Measurements from ENCODE around the gene PSMD6.

Gene PSMD6

DNA sequence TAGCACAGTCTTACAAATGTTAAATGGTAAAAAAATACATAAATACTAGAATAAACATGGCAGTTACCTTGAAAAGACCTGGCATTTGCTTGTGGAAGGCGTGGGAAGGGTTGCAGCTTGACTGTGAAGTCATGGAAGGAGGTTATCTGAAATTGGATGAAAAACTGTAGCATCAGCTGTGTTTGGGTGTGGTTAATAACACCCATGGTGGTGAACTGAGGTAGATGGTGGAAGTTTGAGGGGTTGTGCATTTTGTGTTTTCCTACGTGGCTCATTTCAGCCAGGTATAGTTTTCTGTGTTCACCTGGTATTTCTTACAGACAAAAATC lies 46.5 kb downstream of the PSMD6 start:
- Histone ChIP-seq H3K4me1 (ENCODE audit: insufficient read depth, low read length, poor library complexity, severe bottlenecking) (peaks cover 43% of the 10 kb centered on the region), H3K4me3 (ENCODE audit: low read length, poor library complexity, severe bottlenecking) (no peak overlapping the region), H3K9me3 (ENCODE audit: insufficient read depth, low read depth, low read length) (no peaks in the 10 kb centered on the region), H2AFZ (ENCODE audit: low read length) (no peak overlapping the region), H3K79me2 (ENCODE audit: insufficient read depth, low read length) (peaks cover 85% of the 10 kb centered on the region), H4K20me1 (ENCODE audit: insufficient read depth, low read length, poor library complexity, severe bottlenecking) (peaks cover 89% of the 10 kb centered on the region), H3K9ac (ENCODE audit: low read depth, low read length, poor library complexity, severe bottlenecking) (no peak overlapping the region), H3F3A (ENCODE audit: low read depth) (no peaks in the 10 kb centered on the region), H3K36me3 (ENCODE audit: insufficient read depth, low read length) (peaks cover 32% of the 10 kb centered on the region), H3K4me2 (ENCODE audit: low read depth, low read length, poor library complexity, severe bottlenecking) (no peak overlapping the region), H3K27me3 (ENCODE audit: insufficient read depth, low read length, poor library complexity, severe bottlenecking) (no peaks in the 10 kb centered on the region), H3K9me2 (replicated peaks; ENCODE audit: low read depth, low read length) (no peaks in the 10 kb centered on the region)
- TF ChIP-seq, protein P1, sequence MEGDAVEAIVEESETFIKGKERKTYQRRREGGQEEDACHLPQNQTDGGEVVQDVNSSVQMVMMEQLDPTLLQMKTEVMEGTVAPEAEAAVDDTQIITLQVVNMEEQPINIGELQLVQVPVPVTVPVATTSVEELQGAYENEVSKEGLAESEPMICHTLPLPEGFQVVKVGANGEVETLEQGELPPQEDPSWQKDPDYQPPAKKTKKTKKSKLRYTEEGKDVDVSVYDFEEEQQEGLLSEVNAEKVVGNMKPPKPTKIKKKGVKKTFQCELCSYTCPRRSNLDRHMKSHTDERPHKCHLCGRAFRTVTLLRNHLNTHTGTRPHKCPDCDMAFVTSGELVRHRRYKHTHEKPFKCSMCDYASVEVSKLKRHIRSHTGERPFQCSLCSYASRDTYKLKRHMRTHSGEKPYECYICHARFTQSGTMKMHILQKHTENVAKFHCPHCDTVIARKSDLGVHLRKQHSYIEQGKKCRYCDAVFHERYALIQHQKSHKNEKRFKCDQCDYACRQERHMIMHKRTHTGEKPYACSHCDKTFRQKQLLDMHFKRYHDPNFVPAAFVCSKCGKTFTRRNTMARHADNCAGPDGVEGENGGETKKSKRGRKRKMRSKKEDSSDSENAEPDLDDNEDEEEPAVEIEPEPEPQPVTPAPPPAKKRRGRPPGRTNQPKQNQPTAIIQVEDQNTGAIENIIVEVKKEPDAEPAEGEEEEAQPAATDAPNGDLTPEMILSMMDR (conservative IDR thresholded peaks at IDR 0.05; ENCODE audit: low read length) = no peak
- TF ChIP-seq EZH2phosphoT487 (IDR thresholded peaks at IDR 0.05; ENCODE audit: borderline replicate concordance) = no peak

DNA sequence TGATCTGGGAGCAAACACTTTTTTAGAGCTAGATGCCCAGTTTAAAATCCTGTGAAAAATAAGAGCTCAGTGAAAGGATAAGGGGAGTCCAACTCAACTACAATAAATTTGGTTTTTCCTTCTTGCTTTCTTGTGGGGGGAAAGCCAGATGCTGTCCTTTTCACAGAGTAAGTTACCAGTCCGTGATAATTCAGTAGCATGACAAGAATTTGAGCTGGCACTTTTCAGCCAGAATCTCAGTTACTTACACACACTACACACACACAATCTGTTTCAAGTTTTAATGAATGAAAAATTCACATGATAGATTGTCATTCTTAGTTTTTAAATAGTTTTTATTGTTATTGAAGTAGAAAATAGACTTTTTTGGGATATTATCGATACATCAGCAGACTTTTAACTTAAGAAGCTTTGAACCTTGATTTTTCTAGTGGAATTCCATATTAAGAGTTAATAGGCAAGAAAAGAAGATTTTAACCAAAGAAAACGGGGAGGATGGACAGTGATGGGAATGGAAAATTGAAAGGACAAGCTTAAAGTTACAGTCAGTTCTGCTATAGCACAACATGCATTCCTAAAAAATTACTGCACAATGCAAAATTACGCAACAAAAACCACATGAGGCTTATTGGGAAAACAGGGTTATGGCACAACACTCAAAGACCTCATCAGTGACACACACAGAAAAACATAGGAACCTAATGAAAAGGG lies 47.0 kb downstream of the PSMD6 start:
- Histone ChIP-seq H4K20me1 (ENCODE audit: insufficient read depth, low read length, poor library complexity, severe bottlenecking) (peaks cover 89% of the 10 kb centered on the region), H2AFZ (ENCODE audit: low read length) (no peak overlapping the region), H3F3A (ENCODE audit: low read depth) (no peaks in the 10 kb centered on the region), H3K9ac (ENCODE audit: low read depth, low read length, poor library complexity, severe bottlenecking) (no peak overlapping the region), H3K36me3 (ENCODE audit: insufficient read depth, low read length) (peaks cover 27% of the 10 kb centered on the region), H3K9me3 (ENCODE audit: insufficient read depth, low read depth, low read length) (no peaks in the 10 kb centered on the region), H3K79me2 (ENCODE audit: insufficient read depth, low read length) (peaks cover 89% of the 10 kb centered on the region), H3K4me1 (ENCODE audit: insufficient read depth, low read length, poor library complexity, severe bottlenecking) (peaks cover 47% of the 10 kb centered on the region), H3K4me2 (ENCODE audit: low read depth, low read length, poor library complexity, severe bottlenecking) (peak overlapping the region; percentile 4), H3K9me2 (replicated peaks; ENCODE audit: low read depth, low read length) (no peaks in the 10 kb centered on the region), H3K27me3 (ENCODE audit: insufficient read depth, low read length, poor library complexity, severe bottlenecking) (no peaks in the 10 kb centered on the region), H3K4me3 (ENCODE audit: low read length, poor library complexity, severe bottlenecking) (no peak overlapping the region)
- TF ChIP-seq, protein P1 (conservative IDR thresholded peaks at IDR 0.05; ENCODE audit: low read length) = no peak
- TF ChIP-seq EZH2phosphoT487 (IDR thresholded peaks at IDR 0.05; ENCODE audit: borderline replicate concordance) = no peak

DNA sequence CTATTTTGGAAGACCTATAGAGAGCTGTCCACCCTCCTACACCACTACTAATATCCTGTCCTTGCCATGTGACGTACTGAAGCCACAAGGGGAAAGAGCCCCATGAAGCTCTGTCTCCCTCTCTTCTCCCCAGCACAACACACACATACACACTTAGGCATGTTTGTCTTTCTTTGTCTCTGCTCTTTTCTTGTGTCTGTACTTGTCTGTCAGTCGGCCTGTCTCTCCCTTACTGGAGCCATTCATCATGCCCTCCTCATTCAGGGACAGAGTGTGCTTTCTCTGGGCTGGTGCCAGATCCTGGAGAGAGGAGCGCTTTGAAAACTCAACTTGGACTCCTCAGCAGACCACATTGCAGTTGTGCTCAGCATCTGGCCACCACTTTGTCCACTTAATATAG lies 47.6 kb downstream of the PSMD6 start:
- Histone ChIP-seq H3K9me2 (replicated peaks; ENCODE audit: low read depth, low read length) (no peaks in the 10 kb centered on the region), H3K9ac (ENCODE audit: low read depth, low read length, poor library complexity, severe bottlenecking) (no peak overlapping the region), H3K4me1 (ENCODE audit: insufficient read depth, low read length, poor library complexity, severe bottlenecking) (peaks cover 52% of the 10 kb centered on the region), H2AFZ (ENCODE audit: low read length) (no peak overlapping the region), H4K20me1 (ENCODE audit: insufficient read depth, low read length, poor library complexity, severe bottlenecking) (peaks cover 89% of the 10 kb centered on the region), H3K9me3 (ENCODE audit: insufficient read depth, low read depth, low read length) (no peaks in the 10 kb centered on the region), H3F3A (ENCODE audit: low read depth) (no peaks in the 10 kb centered on the region), H3K79me2 (ENCODE audit: insufficient read depth, low read length) (peaks cover 91% of the 10 kb centered on the region), H3K36me3 (ENCODE audit: insufficient read depth, low read length) (peaks cover 21% of the 10 kb centered on the region), H3K27me3 (ENCODE audit: insufficient read depth, low read length, poor library complexity, severe bottlenecking) (no peaks in the 10 kb centered on the region), H3K4me3 (ENCODE audit: low read length, poor library complexity, severe bottlenecking) (no peak overlapping the region), H3K4me2 (ENCODE audit: low read depth, low read length, poor library complexity, severe bottlenecking) (peak overlapping the region; percentile 4)
- TF ChIP-seq, protein P1 (conservative IDR thresholded peaks at IDR 0.05; ENCODE audit: low read length) = no peak
- TF ChIP-seq EZH2phosphoT487 (IDR thresholded peaks at IDR 0.05; ENCODE audit: borderline replicate concordance) = no peak
